GM13977 (cell line): ENCODE results near the gene CABLES2.

ENCODE experiments used
- DNase-seq: peaks from one replicate; pipeline ENCODE4 v3.0.0; 2012; ENCODE audit warnings: low spot score
- CTCF ChIP-seq: IDR thresholded peaks from 2 replicates; pipeline ENCODE4 v1.5.1; 2012; ENCODE audit warnings: mild to moderate bottlenecking, control low read depth; ENCODE audit not compliant: insufficient read depth; ENCODE audit errors: extremely low read depth, missing control alignments
- in situ Hi-C: fragments of 300-500 bp; cut with MboI; formaldehyde crosslinking; loops from one replicate; pipeline ENCODE4 v1.12.0; 2022; ENCODE audit warnings: low sequenced_read_pairs, low pct_unique_long_range_greater_than_20kb, mixed read lengths, inconsistent platforms; ENCODE audit not compliant: unreplicated experiment

Gene CABLES2

GRCh38 chr20:62344092-62344491 is 63.0 kb downstream of the CABLES2 start:
- no peak for TF ChIP-seq CTCF
- in situ Hi-C loops: no loop called here
- no peak for DNase-seq

- DNase-seq: no peak
- no peak for TF ChIP-seq CTCF
These were observed 64.2 kb downstream of the CABLES2 start for GRCh38 chr20:62342910-62343309.

GRCh38 chr20:62339647-62340062 is 67.4 kb downstream of the CABLES2 start:
- in situ Hi-C loops: no loop called here
- DNase-seq: peak; percentile 73
- TF ChIP-seq CTCF: no peak

More at GRCh38 chr20:62342910-62343309, 64.2 kb downstream of the CABLES2 start:
- in situ Hi-C loops: no loop called here
